Dendritic cell treated with granulocyte-macrophage colony-stimulating factor and Interleukin-4, amounts not matched to agents 40 ng/mL and 50 ng/mL, for 4 days (primary cell): ENCODE results near the gene COG4.
A peak's percentile ranks its signal among the peaks of the same experiment; 100 is the strongest.
"Not testable (repeated sequence)": the region's sequence is repeated elsewhere in the genome, so short reads cannot be mapped to it uniquely, and the experiment has no call there.

Experiments used
- H3K27ac Mint-ChIP-seq: one replicate; pipeline ENCODE4 v1.8.0; 2022; ENCODE audit warnings: mild to moderate bottlenecking, mixed read lengths
- H3K27me3 Mint-ChIP-seq: one replicate; pipeline ENCODE4 v1.8.0; 2022; ENCODE audit warnings: mild to moderate bottlenecking, mixed read lengths
- H3K36me3 Mint-ChIP-seq: one replicate; pipeline ENCODE4 v1.8.0; 2022; ENCODE audit warnings: low read depth, mixed read lengths
- H3K4me1 Mint-ChIP-seq: one replicate; pipeline ENCODE4 v1.8.0; 2022; ENCODE audit warnings: low read depth, mixed read lengths
- H3K4me3 Mint-ChIP-seq: one replicate; pipeline ENCODE4 v1.8.0; 2022; ENCODE audit warnings: mild to moderate bottlenecking, moderate library complexity, mixed read lengths
- H3K9me3 Mint-ChIP-seq: one replicate; pipeline ENCODE4 v1.8.0; 2022; ENCODE audit warnings: mixed read lengths
- intact Hi-C: fragments of 100-400 bp; cut with micrococcal nuclease; formaldehyde crosslinking; loops from one replicate; pipeline ENCODE4 v1.15.0; 2022

Gene COG4

GRCh38 chr16:70467608-70468007 is 55.7 kb downstream of the COG4 start:
- H3K27me3 Mint-ChIP-seq: no peaks in the 10 kb centered on the region
- no peak overlapping the region for H3K27ac Mint-ChIP-seq
- no peaks in the 10 kb centered on the region for H3K9me3 Mint-ChIP-seq
- peaks cover 46% of the 10 kb centered on the region for H3K36me3 Mint-ChIP-seq
- no peak overlapping the region for H3K4me3 Mint-ChIP-seq
- intact Hi-C loops: no loop called here
- H3K4me1 Mint-ChIP-seq: peaks cover 15% of the 10 kb centered on the region

DNA sequence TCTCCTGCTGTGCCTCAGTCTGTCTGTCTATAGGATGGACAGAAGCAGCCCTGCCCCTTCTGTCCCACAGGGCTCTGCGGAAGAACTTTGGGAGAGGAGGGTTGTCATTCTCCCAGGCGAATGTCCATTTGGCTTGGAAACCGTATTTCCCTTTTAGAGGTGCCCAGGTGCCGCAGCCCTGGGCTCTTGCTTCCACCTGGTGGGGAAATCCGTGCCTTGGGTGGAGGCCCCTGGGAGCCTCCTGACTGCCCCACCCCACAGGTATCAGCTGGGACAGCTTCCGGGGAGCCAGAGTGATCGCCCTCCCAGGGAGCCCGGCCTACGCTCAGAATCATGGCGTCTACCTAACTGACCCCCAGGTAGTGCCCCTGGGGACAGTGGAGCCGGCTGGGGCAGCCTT is 56.2 kb downstream of the COG4 start:
- peaks cover 15% of the 10 kb centered on the region for H3K4me1 Mint-ChIP-seq
- no peaks in the 10 kb centered on the region for H3K9me3 Mint-ChIP-seq
- no peak overlapping the region for H3K27ac Mint-ChIP-seq
- H3K36me3 Mint-ChIP-seq: peaks cover 42% of the 10 kb centered on the region
- no peak overlapping the region for H3K4me3 Mint-ChIP-seq
- no peaks in the 10 kb centered on the region for H3K27me3 Mint-ChIP-seq
- intact Hi-C loops: no loop called here

- Mint-ChIP-seq H3K9me3 (no peaks in the 10 kb centered on the region), H3K4me1 (peaks cover 14% of the 10 kb centered on the region), H3K36me3 (peaks cover 42% of the 10 kb centered on the region), H3K27ac (no peak overlapping the region), H3K4me3 (no peak overlapping the region), H3K27me3 (no peaks in the 10 kb centered on the region)
- intact Hi-C loops: no loop called here
Observed at GRCh38 chr16:70466805-70467076, 56.6 kb downstream of the COG4 start.

GRCh38 chr16:70465999-70466804 is 57.2 kb downstream of the COG4 start:
- Mint-ChIP-seq H3K36me3 (peaks cover 42% of the 10 kb centered on the region), H3K9me3 (no peaks in the 10 kb centered on the region), H3K27ac (no peak overlapping the region), H3K4me3 (no peak overlapping the region), H3K4me1 (peaks cover 14% of the 10 kb centered on the region), H3K27me3 (no peaks in the 10 kb centered on the region)
- intact Hi-C loops: no loop called here

DNA sequence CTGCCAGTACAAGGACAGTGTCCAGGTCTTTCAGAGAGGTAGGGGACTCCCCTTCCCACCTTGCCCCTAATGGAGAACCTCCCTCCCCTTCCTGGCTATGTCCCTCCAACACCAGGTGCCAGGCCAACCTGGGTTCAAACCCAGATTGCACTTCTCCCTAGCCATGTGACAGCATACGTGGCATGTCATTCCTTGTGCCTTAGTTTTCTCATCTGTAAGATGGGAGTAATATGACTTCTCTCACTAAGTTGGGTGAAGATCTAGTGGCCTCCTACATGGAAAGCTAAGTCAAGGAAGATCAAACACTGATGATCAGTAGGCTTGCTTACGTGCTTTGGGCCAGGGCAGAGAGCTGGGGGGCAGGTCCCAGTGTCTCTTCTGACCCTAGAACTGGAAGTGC is 60.1 kb downstream of the COG4 start:
- Mint-ChIP-seq H3K4me3 (no peak overlapping the region), H3K27me3 (no peaks in the 10 kb centered on the region), H3K4me1 (peaks cover 15% of the 10 kb centered on the region), H3K9me3 (no peaks in the 10 kb centered on the region), H3K27ac (no peak overlapping the region), H3K36me3 (peaks cover 42% of the 10 kb centered on the region)
- intact Hi-C loops: no loop called here

GRCh38 chr16:70460737-70461261 is 62.6 kb downstream of the COG4 start:
- Mint-ChIP-seq H3K36me3 (peaks cover 24% of the 10 kb centered on the region), H3K27ac (no peak overlapping the region), H3K9me3 (no peaks in the 10 kb centered on the region), H3K27me3 (no peaks in the 10 kb centered on the region), H3K4me1 (peaks cover 15% of the 10 kb centered on the region), H3K4me3 (no peak overlapping the region)
- intact Hi-C loops: no loop called here

GRCh38 chr16:70457446-70458166 is 65.7 kb downstream of the COG4 start:
- peaks cover 21% of the 10 kb centered on the region for H3K4me1 Mint-ChIP-seq

DNA sequence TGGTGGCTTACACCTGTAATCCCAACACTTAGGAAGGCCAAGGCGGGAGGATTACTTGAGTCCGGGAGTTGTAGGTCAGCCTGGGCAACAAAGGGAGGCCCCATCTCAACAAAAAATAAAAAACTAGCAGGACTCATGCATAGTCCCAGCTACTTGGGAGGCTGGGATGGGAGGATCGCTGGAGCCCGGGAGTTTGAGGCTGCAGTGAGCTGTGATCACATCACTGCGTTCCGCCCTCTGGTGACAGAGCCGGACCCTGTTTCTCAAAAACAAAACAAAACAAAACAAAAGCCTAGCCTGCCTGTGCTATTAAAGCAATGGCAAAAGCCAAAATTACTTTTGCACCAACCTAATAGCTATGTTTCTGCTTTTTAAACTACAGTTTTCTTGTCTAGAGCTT is 67.4 kb downstream of the COG4 start:
- peaks cover 6% of the 10 kb centered on the region for H3K27me3 Mint-ChIP-seq
- no peak overlapping the region for H3K4me3 Mint-ChIP-seq
- no peak overlapping the region for H3K27ac Mint-ChIP-seq
- H3K4me1 Mint-ChIP-seq: peaks cover 11% of the 10 kb centered on the region
- H3K36me3 Mint-ChIP-seq: peaks cover 6% of the 10 kb centered on the region
- no peaks in the 10 kb centered on the region for H3K9me3 Mint-ChIP-seq
- intact Hi-C loops: no loop called here

More at GRCh38 chr16:70457446-70458166, 65.7 kb downstream of the COG4 start:
- no peaks in the 10 kb centered on the region for H3K9me3 Mint-ChIP-seq
- peaks cover 6% of the 10 kb centered on the region for H3K36me3 Mint-ChIP-seq
- no peaks in the 10 kb centered on the region for H3K27me3 Mint-ChIP-seq
- no peak overlapping the region for H3K27ac Mint-ChIP-seq
- intact Hi-C loops: no loop called here
- no peak overlapping the region for H3K4me3 Mint-ChIP-seq

DNA sequence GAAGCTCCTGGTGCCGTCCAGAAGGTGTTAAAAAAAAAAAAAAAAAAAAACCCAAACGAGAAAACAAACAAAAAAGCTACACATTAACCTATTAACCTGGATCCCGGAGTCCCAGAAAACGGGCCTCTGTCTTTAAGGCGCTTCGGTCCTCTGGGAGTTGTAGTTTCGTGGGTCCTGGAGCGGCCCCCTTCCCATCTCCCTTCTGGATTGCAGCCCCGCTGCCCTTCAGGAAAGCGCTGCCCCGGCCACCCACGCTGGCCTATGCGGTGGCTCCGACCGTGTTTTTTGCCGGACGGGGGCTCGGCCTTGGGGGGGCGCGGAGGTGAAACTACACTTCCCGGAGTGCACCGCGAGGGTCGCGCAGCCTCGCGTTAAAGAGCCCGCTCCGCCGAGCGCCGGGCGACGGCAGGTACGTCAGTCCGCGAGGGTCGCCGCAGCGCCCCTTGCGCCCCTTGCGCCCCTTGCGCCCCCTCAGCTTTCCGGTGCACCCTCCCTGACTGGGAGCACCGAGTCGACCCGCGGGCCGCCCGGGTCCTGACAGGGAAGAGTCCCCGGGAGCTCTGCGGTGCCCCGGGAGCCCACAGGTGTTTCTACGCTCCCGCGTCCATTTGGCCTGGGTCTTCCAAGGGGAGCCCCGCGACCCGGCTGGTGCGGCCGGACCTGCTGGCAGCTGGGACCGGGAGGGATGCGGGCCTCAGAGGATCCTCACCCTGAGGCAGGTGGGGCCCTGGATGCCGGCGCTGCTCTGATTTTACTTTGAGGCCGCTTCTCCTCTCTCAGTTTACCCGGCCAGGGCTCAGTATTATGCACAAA is 68.9 kb downstream of the COG4 start, which contains the start of gene FCSK:
FCSK (plus strand) TSS at position 374 of the 813 bp plus-strand sequence. CDS start 8,596 bp downstream, outside the sequence.
- H3K4me1 Mint-ChIP-seq: peaks cover 6% of the 10 kb centered on the region
- peak within 1 kb of the TSS; percentile 96 for H3K27ac Mint-ChIP-seq
- H3K4me3 Mint-ChIP-seq: peak within 1 kb of the TSS; percentile 88
- H3K9me3 Mint-ChIP-seq: no peaks in the 10 kb centered on the region
- H3K27me3 Mint-ChIP-seq: peaks cover 15% of the 10 kb centered on the region
- peaks cover 6% of the 10 kb centered on the region for H3K36me3 Mint-ChIP-seq
- intact Hi-C loops: loop anchor here (1.0 to 5.0 kb wide), 3 partner anchors 15 to 73 kb away; partner anchors contain the start of gene ST3GAL2

DNA sequence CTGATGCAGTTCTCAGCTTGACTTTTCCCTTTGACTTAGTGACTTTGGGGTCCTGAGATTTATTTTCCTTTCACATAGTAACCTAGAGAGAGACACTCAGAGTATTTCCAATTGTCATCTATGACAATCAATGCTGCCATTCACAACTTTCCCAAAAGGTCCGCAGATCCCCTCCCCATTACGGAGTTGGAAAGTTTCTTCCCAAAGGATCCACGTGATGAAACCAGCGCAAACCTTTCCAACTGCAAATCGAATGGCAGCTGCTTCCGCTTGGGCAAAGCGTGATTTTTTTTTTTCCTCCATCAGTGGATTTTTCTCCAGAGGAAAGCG is 69.5 kb downstream of the COG4 start:
- peaks cover 6% of the 10 kb centered on the region for H3K36me3 Mint-ChIP-seq
- H3K9me3 Mint-ChIP-seq: no peaks in the 10 kb centered on the region
- H3K27ac Mint-ChIP-seq: peak overlapping the region; percentile 96
- peaks cover 6% of the 10 kb centered on the region for H3K4me1 Mint-ChIP-seq
- H3K4me3 Mint-ChIP-seq: peak overlapping the region; percentile 88
- H3K27me3 Mint-ChIP-seq: peaks cover 20% of the 10 kb centered on the region
- intact Hi-C loops: loop anchor here (1.0 to 5.0 kb wide), 3 partner anchors 15 to 73 kb away; partner anchors contain the start of gene ST3GAL2

GRCh38 chr16:70453117-70453891 is 70.0 kb downstream of the COG4 start:
- peak overlapping the region; percentile 88 for H3K4me3 Mint-ChIP-seq
- H3K4me1 Mint-ChIP-seq: peaks cover 6% of the 10 kb centered on the region
- intact Hi-C loops: loop anchor here (5.0 kb wide), 1 partner anchor 51 kb away; no protein-coding TSS in a partner anchor
- H3K36me3 Mint-ChIP-seq: peaks cover 6% of the 10 kb centered on the region
- H3K9me3 Mint-ChIP-seq: no peaks in the 10 kb centered on the region
- H3K27ac Mint-ChIP-seq: peak overlapping the region; percentile 96
- peaks cover 24% of the 10 kb centered on the region for H3K27me3 Mint-ChIP-seq

DNA sequence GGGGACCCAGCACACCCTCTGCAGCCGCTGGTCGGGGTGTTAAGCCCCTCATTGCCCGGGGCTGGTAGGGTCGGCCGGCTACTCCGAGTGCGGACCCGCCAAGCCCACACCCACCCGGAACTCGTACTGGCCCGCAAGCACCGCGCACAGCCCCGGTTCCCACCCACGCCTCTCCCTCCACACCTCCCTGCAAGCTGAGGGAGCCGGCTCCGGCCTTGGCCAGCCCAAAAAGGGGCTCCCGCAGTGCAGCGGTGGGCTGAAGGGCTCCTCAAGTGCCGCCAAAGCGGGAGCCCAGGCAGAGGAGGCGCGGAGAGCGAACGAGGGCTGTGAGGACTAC is 72.4 kb downstream of the COG4 start:
- not testable (repeated sequence) for H3K36me3 Mint-ChIP-seq, H3K27ac Mint-ChIP-seq, H3K9me3 Mint-ChIP-seq, H3K4me1 Mint-ChIP-seq
- Mint-ChIP-seq H3K27me3 (peaks cover 25% of the 10 kb centered on the region), H3K4me3 (peak overlapping the region; percentile 39)
- intact Hi-C loops: loop anchor here (5.0 kb wide), 1 partner anchor 49 kb away; no protein-coding TSS in a partner anchor
